Measurements from ENCODE around the gene NAT8L. TPM values are rescaled to one million over a fixed set of nuclear protein-coding genes. Genes with fewer than 3 reads are reported as not detected.

Gene NAT8L
- total RNA-seq, 4 donors from 2014 or later, result 7.3 to 39.0 (median 14.1) TPM

DNA sequence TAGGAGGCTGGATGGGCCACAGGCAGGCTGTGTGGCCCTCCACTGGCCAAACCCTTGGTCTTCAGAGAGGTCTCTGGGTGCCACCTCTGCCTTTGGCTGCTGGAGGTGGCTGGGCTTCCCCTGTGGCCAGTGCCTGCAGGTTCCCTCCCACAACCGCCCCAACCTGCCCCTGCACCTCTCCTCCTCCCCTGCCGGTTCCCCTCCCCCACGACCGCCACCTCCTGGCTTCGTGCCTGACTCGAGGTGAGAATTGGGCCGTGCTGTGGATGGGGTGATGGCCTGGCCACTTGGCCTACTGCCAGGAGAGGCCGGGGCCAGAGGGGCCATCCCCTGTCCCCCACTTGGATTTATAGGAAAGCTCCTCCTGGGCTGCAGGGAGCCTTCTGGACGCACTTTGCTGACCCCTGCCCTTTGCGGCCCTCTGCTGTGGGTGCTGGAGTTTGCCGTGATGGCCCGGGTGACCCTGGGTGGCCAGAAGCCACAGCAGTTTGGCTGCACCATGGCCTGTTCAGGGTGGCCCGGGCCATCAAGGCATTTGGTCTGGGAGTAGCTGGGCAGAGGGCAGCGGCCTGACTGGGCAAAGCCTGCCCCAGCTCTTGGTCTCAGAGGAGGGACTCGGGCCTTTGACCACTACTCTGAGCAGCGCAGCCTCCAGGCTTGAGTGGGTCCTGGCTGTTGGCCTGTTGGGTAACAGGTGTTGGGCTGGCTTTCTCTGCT is 3.8 kb downstream of the NAT8L start:
- TF ChIP-seq, protein P1, sequence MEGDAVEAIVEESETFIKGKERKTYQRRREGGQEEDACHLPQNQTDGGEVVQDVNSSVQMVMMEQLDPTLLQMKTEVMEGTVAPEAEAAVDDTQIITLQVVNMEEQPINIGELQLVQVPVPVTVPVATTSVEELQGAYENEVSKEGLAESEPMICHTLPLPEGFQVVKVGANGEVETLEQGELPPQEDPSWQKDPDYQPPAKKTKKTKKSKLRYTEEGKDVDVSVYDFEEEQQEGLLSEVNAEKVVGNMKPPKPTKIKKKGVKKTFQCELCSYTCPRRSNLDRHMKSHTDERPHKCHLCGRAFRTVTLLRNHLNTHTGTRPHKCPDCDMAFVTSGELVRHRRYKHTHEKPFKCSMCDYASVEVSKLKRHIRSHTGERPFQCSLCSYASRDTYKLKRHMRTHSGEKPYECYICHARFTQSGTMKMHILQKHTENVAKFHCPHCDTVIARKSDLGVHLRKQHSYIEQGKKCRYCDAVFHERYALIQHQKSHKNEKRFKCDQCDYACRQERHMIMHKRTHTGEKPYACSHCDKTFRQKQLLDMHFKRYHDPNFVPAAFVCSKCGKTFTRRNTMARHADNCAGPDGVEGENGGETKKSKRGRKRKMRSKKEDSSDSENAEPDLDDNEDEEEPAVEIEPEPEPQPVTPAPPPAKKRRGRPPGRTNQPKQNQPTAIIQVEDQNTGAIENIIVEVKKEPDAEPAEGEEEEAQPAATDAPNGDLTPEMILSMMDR (IDR thresholded peaks at IDR 0.05), result no peak
- DNase-seq (ENCODE audit: low spot score), result no peak
- no peak for ATAC-seq (ENCODE audit: low FRiP score)

DNA sequence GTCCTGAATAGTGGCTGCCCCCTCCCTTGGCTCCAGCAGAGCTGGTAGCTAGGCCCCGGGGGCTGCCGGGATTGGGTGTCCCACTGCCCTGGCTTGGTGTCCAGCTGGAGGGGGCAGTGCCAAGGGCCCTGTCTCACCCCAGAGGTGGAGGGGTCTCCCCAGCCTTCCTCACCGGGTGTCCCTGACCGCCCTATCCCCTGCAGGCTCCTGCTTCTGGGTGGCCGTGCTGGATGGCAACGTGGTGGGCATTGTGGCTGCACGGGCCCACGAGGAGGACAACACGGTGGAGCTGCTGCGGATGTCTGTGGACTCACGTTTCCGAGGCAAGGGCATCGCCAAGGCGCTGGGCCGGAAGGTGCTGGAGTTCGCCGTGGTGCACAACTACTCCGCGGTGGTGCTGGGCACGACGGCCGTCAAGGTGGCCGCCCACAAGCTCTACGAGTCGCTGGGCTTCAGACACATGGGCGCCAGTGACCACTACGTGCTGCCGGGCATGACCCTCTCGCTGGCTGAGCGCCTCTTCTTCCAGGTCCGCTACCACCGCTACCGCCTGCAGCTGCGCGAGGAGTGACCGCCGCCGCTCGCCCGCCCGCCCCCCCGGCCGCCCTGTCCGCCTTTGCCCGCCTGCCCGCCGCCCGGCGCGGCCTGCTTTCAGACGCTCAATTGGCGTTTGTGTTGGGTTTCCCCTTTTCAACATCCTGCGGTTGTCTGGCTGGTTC is 4.6 kb downstream of the NAT8L start:
- DNase-seq (ENCODE audit: low spot score) (no peak), ATAC-seq (ENCODE audit: low FRiP score) (no peak)
- TF ChIP-seq, protein P1 (IDR thresholded peaks at IDR 0.05), result no peak

DNA sequence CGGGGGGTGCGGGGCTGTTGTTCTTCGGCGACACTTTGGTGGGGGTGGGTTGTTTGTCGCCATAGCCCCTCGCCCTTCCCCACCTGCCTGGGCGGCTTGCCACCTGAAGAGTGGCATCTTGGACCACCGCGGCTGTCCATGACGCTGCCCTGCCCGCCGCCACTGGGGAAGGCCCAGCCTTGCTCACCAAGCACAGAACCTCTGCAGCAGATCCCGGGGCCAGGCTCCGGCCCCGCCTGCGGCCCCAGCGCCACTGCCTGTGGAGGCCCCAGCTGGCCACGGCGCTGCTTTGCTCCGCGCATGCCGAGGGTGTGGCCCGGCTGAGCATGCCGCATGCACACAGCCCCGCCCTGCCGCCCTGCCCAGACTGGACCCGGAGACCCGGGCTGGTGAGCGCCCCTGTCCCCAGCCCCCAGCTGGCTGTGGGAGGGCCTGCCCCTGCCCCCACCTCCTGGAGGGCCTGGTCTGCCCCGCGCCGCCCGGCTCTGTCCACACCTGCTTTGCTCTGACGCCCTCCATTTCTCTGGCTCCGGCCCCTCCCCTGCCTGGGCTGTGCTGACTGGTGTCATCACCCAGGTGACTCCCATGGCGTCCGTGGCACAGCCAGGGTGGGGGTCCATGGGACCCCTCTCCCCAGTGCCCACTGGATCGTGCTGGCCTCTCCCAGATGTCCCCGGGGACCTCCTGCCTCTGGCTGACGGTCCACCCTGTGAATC is 5.3 kb downstream of the NAT8L start:
- ATAC-seq (ENCODE audit: low FRiP score), result no peak
- no peak for DNase-seq (ENCODE audit: low spot score)

DNA sequence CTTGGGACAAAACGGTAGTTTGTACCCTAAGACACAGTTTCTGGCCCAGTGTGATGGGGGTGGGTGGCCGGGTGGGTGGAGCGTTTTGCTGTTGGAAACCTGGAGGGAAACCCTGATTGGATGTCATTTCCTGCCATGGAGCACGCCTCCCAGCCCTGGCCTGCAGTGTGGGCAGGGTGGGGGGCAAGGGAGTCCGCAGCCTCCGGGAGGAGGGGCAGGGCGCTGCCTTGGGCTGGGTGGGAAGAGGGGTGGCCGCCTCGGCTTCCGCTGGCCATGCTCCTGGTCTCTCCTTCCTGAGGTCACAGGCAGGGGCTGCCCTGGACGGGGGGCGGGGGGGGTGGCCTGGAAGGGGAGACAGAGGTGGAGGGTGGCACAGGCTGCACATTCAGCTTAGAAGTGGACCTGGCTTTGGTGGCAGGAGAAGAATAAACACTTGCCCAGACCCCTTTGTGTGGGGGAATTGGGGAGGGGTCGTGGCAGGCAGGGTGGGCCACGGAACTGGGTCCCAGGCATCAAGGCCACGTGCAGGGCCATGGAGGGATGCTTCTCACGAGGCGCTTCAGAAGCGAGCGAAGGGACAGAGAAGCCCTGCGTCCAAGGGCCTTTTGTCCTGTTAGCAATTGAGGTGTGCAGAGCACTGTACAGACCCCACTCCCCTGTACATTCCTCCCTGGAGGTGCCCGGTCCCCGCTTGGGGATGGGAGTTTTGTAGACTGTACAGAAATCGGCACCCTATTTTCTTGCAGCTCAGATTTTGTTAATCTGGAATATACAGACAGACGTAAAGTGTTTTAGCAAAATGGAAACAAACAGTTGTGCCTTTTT is 6.2 kb downstream of the NAT8L start:
- no peak for DNase-seq (ENCODE audit: low spot score)
- ATAC-seq (ENCODE audit: low FRiP score), result no peak
- TF ChIP-seq, protein P1 (IDR thresholded peaks at IDR 0.05), result no peak

More for the DNA sequence above, 5.3 kb downstream of the NAT8L start:
- TF ChIP-seq, protein P1 (IDR thresholded peaks at IDR 0.05), result no peak

DNA sequence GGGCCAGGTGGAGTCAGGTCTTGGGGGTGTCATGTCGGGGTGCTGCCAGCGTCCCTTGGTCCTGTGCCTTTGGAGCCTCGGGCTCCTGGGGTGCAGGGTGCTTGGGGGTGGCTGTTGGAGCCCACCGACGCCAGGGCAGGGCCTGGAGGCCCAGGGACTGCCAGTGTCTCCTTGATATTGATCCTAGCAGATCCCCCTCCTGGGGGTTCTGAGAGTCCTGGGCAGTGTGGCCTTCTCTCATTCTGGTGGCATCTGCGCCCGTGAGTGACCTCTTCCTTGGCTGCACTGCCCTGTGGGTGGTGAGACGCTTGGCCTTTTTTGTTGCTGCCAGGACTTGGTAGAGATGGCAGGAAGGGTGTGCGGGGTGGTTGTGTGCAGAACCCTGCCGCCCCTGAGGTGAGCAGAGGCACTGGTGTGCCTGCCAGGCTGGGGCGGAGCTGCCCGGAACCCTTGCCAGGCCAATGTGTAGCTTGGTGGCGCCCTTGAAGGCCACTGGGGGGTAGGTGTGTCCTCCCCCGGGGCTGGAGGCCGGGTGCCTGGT is 7.0 kb downstream of the NAT8L start:
- DNase-seq (ENCODE audit: low spot score) (no peak), ATAC-seq (ENCODE audit: low FRiP score) (no peak)
- TF ChIP-seq, protein P1 (IDR thresholded peaks at IDR 0.05), result no peak
